WTC11 (cell line): ENCODE data around the gene PCDH9. TPM values are rescaled to one million over a fixed set of nuclear protein-coding genes. Genes with fewer than 3 reads are reported as not detected.

Experiments used
- ATAC-seq: fragments of 200-7000 bp; cut with Tn5 transposase; 2 replicates; pipeline ENCODE4 v1.10.0; 2021; ENCODE audit warnings: mild to moderate bottlenecking, moderate library complexity
- CTCF ChIA-PET: fragments of 300-600 bp; sonication (Branson Sonifier 250); formaldehyde crosslinking; loops from one replicate; lab custom pipeline; 2021; ENCODE audit warnings: antibody characterized with exemption; lab: Charles Lee
- POLR2A ChIA-PET: fragments of 350-600 bp; sonication (Branson Sonifier 250); formaldehyde crosslinking; loops from one replicate; lab custom pipeline; 2021; ENCODE audit warnings: antibody characterized with exemption; lab: Charles Lee
- DNase-seq: peaks from one replicate; pipeline ENCODE4 v3.0.0; 2021; ENCODE audit warnings: low spot score
- H3K27ac Mint-ChIP-seq: 2 replicates; pipeline ENCODE4 v1.8.0; 2021; ENCODE audit warnings: mixed read lengths
- H3K27me3 Mint-ChIP-seq: 2 replicates; pipeline ENCODE4 v1.8.0; 2021; ENCODE audit warnings: low read depth, mild to moderate bottlenecking, moderate library complexity, mixed read lengths
- H3K36me3 Mint-ChIP-seq: 2 replicates; pipeline ENCODE4 v1.8.0; 2021; ENCODE audit warnings: mixed read lengths
- H3K4me1 Mint-ChIP-seq: 2 replicates; pipeline ENCODE4 v1.8.0; 2022; ENCODE audit warnings: mixed read lengths
- H3K4me3 Mint-ChIP-seq: 2 replicates; pipeline ENCODE4 v1.8.0; 2021; ENCODE audit warnings: mild to moderate bottlenecking, moderate library complexity, mixed read lengths
- H3K9me3 Mint-ChIP-seq: 2 replicates; pipeline ENCODE4 v1.8.0; 2021; ENCODE audit warnings: mixed read lengths
- ESRRA ChIP-seq: sonication (generic); formaldehyde crosslinking; IDR thresholded peaks from 2 replicates; pipeline ENCODE4 v1.8.1; 2022; ENCODE audit warnings: mild to moderate bottlenecking, missing genetic modification reagents, borderline replicate concordance
- FOXJ3 ChIP-seq: sonication (generic); formaldehyde crosslinking; IDR thresholded peaks from 2 replicates; pipeline ENCODE4 v1.9.0; 2021; ENCODE audit warnings: missing genetic modification reagents, mild to moderate bottlenecking, borderline replicate concordance
- NFATC4 ChIP-seq: fragments of 250-450 bp; sonication (Bioruptor Pico); IDR thresholded peaks from 2 replicates; pipeline ENCODE4 v1.9.0; 2021; ENCODE audit warnings: mild to moderate bottlenecking
- SMAD4 ChIP-seq: sonication (generic); formaldehyde crosslinking; IDR thresholded peaks from 2 replicates; pipeline ENCODE4 v1.8.0; 2022; ENCODE audit warnings: mild to moderate bottlenecking, missing genetic modification reagents
- TCF7 ChIP-seq: sonication (generic); formaldehyde crosslinking; IDR thresholded peaks from 2 replicates; pipeline ENCODE4 v1.8.0; 2022; ENCODE audit warnings: mild to moderate bottlenecking, low read depth, missing genetic modification reagents, moderate library complexity
- ZBTB21 ChIP-seq: sonication (generic); formaldehyde crosslinking; IDR thresholded peaks from 2 replicates; pipeline ENCODE4 v1.8.1; 2023; ENCODE audit warnings: mild to moderate bottlenecking, missing genetic modification reagents, borderline replicate concordance
- ZNF263 ChIP-seq: sonication (generic); formaldehyde crosslinking; IDR thresholded peaks from 2 replicates; pipeline ENCODE4 v1.8.1; 2022; ENCODE audit warnings: low read depth, mild to moderate bottlenecking, moderate library complexity, missing genetic modification reagents
- ZNF317 ChIP-seq: sonication (generic); formaldehyde crosslinking; IDR thresholded peaks from 2 replicates; pipeline ENCODE4 v1.8.1; 2023; ENCODE audit warnings: low read depth, mild to moderate bottlenecking, moderate library complexity, missing genetic modification reagents, borderline replicate concordance
- total RNA-seq: library from RNA; stranded (reverse); gene quantifications from 3 replicates; pipeline ENCODE4 v1.2.3, GENCODE V29; 2021
- TF ChIP-seq, protein P1 (sequence below): sonication (generic); formaldehyde crosslinking; IDR thresholded peaks from 2 replicates; pipeline ENCODE4 v1.8.0; 2022; ENCODE audit warnings: missing genetic modification reagents
- TF ChIP-seq, protein P2 (sequence below): sonication (generic); formaldehyde crosslinking; IDR thresholded peaks from 2 replicates; pipeline ENCODE4 v1.8.0; 2023; ENCODE audit warnings: missing genetic modification reagents, mild to moderate bottlenecking, borderline replicate concordance
- TF ChIP-seq, protein P3 (sequence below): sonication (generic); formaldehyde crosslinking; IDR thresholded peaks from 2 replicates; pipeline ENCODE4 v1.8.1; 2023; ENCODE audit warnings: mild to moderate bottlenecking, missing genetic modification reagents, moderate library complexity
- TF ChIP-seq, protein P4 (sequence below): sonication (generic); formaldehyde crosslinking; IDR thresholded peaks from 2 replicates; pipeline ENCODE4 v1.8.1; 2023; ENCODE audit warnings: mild to moderate bottlenecking, moderate library complexity, missing genetic modification reagents
- TF ChIP-seq, protein P5 (sequence below): sonication (generic); formaldehyde crosslinking; IDR thresholded peaks from 2 replicates; pipeline ENCODE4 v1.8.0; 2023; ENCODE audit warnings: mild to moderate bottlenecking, missing genetic modification reagents
- TF ChIP-seq, protein P6 (sequence below): fragments of 250-450 bp; sonication (Bioruptor Pico); IDR thresholded peaks from 2 replicates; pipeline ENCODE4 v1.9.0; 2021; ENCODE audit warnings: moderate library complexity, mild to moderate bottlenecking, inconsistent platforms, borderline replicate concordance
- TF ChIP-seq, protein P7 (sequence below): sonication (generic); formaldehyde crosslinking; IDR thresholded peaks from 2 replicates; pipeline ENCODE4 v1.8.1; 2023; ENCODE audit warnings: mild to moderate bottlenecking, missing genetic modification reagents
- TF ChIP-seq, protein P8 (sequence below): fragments of 250-450 bp; sonication (Bioruptor Pico); IDR thresholded peaks from 2 replicates; pipeline ENCODE4 v1.8.0; 2021; ENCODE audit warnings: mild to moderate bottlenecking

Gene PCDH9
- total RNA-seq, 1 experiment from 2014 or later, result 0.48 TPM

DNA sequence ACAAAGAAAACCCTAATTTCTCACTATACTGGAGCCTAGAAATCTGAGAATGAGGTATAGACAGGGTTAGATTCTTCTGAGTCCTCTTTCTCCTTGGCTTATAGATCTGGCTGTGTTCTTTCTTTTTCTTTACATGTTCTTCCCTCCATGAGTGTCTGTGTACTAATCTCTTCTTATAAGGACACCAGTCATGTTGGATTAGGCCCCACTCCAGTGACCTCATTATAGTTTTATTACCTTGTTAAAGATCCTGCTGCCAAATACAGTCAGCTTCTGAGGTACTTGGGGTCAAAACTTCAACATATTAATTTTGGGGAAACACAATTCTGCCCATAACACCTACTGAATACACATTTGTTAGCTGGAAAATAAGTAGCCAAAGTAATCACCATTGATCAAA lies 302.6 kb downstream of the PCDH9 start (continued):
- TF ChIP-seq, protein P1, sequence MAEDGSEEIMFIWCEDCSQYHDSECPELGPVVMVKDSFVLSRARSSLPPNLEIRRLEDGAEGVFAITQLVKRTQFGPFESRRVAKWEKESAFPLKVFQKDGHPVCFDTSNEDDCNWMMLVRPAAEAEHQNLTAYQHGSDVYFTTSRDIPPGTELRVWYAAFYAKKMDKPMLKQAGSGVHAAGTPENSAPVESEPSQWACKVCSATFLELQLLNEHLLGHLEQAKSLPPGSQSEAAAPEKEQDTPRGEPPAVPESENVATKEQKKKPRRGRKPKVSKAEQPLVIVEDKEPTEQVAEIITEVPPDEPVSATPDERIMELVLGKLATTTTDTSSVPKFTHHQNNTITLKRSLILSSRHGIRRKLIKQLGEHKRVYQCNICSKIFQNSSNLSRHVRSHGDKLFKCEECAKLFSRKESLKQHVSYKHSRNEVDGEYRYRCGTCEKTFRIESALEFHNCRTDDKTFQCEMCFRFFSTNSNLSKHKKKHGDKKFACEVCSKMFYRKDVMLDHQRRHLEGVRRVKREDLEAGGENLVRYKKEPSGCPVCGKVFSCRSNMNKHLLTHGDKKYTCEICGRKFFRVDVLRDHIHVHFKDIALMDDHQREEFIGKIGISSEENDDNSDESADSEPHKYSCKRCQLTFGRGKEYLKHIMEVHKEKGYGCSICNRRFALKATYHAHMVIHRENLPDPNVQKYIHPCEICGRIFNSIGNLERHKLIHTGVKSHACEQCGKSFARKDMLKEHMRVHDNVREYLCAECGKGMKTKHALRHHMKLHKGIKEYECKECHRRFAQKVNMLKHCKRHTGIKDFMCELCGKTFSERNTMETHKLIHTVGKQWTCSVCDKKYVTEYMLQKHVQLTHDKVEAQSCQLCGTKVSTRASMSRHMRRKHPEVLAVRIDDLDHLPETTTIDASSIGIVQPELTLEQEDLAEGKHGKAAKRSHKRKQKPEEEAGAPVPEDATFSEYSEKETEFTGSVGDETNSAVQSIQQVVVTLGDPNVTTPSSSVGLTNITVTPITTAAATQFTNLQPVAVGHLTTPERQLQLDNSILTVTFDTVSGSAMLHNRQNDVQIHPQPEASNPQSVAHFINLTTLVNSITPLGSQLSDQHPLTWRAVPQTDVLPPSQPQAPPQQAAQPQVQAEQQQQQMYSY, result no peak
- no peak for TF ChIP-seq ZNF263 (CRISPR knock-in tag)
- TF ChIP-seq, protein P2, sequence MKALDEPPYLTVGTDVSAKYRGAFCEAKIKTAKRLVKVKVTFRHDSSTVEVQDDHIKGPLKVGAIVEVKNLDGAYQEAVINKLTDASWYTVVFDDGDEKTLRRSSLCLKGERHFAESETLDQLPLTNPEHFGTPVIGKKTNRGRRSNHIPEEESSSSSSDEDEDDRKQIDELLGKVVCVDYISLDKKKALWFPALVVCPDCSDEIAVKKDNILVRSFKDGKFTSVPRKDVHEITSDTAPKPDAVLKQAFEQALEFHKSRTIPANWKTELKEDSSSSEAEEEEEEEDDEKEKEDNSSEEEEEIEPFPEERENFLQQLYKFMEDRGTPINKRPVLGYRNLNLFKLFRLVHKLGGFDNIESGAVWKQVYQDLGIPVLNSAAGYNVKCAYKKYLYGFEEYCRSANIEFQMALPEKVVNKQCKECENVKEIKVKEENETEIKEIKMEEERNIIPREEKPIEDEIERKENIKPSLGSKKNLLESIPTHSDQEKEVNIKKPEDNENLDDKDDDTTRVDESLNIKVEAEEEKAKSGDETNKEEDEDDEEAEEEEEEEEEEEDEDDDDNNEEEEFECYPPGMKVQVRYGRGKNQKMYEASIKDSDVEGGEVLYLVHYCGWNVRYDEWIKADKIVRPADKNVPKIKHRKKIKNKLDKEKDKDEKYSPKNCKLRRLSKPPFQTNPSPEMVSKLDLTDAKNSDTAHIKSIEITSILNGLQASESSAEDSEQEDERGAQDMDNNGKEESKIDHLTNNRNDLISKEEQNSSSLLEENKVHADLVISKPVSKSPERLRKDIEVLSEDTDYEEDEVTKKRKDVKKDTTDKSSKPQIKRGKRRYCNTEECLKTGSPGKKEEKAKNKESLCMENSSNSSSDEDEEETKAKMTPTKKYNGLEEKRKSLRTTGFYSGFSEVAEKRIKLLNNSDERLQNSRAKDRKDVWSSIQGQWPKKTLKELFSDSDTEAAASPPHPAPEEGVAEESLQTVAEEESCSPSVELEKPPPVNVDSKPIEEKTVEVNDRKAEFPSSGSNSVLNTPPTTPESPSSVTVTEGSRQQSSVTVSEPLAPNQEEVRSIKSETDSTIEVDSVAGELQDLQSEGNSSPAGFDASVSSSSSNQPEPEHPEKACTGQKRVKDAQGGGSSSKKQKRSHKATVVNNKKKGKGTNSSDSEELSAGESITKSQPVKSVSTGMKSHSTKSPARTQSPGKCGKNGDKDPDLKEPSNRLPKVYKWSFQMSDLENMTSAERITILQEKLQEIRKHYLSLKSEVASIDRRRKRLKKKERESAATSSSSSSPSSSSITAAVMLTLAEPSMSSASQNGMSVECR, result no peak
- TF ChIP-seq, protein P3, sequence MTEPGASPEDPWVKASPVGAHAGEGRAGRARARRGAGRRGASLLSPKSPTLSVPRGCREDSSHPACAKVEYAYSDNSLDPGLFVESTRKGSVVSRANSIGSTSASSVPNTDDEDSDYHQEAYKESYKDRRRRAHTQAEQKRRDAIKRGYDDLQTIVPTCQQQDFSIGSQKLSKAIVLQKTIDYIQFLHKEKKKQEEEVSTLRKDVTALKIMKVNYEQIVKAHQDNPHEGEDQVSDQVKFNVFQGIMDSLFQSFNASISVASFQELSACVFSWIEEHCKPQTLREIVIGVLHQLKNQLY, result no peak
- no peak for TF ChIP-seq NFATC4 (CRISPR knock-in tag)
- TF ChIP-seq, protein P4, sequence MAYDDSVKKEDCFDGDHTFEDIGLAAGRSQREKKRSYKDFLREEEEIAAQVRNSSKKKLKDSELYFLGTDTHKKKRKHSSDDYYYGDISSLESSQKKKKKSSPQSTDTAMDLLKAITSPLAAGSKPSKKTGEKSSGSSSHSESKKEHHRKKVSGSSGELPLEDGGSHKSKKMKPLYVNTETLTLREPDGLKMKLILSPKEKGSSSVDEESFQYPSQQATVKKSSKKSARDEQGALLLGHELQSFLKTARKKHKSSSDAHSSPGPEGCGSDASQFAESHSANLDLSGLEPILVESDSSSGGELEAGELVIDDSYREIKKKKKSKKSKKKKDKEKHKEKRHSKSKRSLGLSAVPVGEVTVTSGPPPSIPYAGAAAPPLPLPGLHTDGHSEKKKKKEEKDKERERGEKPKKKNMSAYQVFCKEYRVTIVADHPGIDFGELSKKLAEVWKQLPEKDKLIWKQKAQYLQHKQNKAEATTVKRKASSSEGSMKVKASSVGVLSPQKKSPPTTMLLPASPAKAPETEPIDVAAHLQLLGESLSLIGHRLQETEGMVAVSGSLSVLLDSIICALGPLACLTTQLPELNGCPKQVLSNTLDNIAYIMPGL (CRISPR knock-in tag), result no peak
- TF ChIP-seq ZNF317 (CRISPR knock-in tag), result no peak
- TF ChIP-seq, protein P5, sequence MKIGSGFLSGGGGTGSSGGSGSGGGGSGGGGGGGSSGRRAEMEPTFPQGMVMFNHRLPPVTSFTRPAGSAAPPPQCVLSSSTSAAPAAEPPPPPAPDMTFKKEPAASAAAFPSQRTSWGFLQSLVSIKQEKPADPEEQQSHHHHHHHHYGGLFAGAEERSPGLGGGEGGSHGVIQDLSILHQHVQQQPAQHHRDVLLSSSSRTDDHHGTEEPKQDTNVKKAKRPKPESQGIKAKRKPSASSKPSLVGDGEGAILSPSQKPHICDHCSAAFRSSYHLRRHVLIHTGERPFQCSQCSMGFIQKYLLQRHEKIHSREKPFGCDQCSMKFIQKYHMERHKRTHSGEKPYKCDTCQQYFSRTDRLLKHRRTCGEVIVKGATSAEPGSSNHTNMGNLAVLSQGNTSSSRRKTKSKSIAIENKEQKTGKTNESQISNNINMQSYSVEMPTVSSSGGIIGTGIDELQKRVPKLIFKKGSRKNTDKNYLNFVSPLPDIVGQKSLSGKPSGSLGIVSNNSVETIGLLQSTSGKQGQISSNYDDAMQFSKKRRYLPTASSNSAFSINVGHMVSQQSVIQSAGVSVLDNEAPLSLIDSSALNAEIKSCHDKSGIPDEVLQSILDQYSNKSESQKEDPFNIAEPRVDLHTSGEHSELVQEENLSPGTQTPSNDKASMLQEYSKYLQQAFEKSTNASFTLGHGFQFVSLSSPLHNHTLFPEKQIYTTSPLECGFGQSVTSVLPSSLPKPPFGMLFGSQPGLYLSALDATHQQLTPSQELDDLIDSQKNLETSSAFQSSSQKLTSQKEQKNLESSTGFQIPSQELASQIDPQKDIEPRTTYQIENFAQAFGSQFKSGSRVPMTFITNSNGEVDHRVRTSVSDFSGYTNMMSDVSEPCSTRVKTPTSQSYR, result no peak
- TF ChIP-seq ZBTB21 (CRISPR knock-in tag), result no peak
- no peak for TF ChIP-seq ESRRA (CRISPR knock-in tag)
- TF ChIP-seq FOXJ3 (CRISPR knock-in tag), result no peak

DNA sequence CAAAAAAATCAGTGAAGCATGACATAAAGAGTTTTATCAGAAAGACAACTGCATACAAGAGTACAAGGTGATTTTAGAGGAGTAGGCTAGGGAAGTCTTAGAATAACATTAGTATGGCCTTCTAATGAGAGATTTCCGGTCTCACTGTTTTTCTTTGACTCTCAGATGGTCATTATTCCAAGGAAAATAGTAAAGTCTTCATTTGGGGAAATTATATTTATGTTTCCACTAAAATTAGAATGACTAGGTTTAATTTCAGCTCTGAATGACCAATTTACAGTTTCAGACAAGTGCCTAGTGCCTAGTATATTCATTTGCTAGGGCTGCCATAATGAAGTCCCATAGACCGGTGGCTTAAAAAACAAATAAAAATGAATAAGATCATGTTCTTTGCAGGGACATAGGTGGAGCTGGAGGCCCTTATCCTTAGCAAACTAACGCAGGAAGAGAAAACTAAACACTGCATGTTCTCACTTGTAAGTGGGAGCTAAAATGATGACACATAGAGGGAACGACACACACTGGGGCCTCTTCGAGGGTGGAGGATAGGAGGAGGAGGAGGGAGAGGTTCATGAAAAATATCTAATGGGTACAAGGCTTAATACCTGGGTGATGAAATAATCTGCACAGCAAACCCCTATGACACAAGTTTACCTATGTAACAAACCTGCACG lies 303.1 kb downstream of the PCDH9 start:
- H3K4me3 Mint-ChIP-seq, result no peak overlapping the region
- H3K36me3 Mint-ChIP-seq, result no peaks in the 10 kb centered on the region
- DNase-seq (no peak), ATAC-seq (peak; percentile 16; the same call in 1 of the 2 replicates)
- H3K4me1 Mint-ChIP-seq, result peaks cover 15% of the 10 kb centered on the region
- CTCF ChIA-PET, result interaction anchor here (1.5 kb wide), 1 partner anchor 67 kb away, joined by 4 read pairs; no protein-coding TSS in a partner anchor
- no peaks in the 10 kb centered on the region for H3K27me3 Mint-ChIP-seq
- no peak overlapping the region for H3K27ac Mint-ChIP-seq
- H3K9me3 Mint-ChIP-seq, result no peaks in the 10 kb centered on the region
- POLR2A ChIA-PET, result no interaction called here
- TF ChIP-seq, protein P6, sequence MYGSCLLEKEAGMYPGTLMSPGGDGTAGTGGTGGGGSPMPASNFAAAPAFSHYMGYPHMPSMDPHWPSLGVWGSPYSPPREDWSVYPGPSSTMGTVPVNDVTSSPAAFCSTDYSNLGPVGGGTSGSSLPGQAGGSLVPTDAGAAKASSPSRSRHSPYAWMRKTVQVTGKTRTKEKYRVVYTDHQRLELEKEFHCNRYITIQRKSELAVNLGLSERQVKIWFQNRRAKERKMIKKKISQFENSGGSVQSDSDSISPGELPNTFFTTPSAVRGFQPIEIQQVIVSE (CRISPR knock-in tag), result no peak
- TF ChIP-seq TCF7, result no peak
- TF ChIP-seq ZNF263 (CRISPR knock-in tag), result no peak
- TF ChIP-seq SMAD4, result no peak
- TF ChIP-seq, protein P7, sequence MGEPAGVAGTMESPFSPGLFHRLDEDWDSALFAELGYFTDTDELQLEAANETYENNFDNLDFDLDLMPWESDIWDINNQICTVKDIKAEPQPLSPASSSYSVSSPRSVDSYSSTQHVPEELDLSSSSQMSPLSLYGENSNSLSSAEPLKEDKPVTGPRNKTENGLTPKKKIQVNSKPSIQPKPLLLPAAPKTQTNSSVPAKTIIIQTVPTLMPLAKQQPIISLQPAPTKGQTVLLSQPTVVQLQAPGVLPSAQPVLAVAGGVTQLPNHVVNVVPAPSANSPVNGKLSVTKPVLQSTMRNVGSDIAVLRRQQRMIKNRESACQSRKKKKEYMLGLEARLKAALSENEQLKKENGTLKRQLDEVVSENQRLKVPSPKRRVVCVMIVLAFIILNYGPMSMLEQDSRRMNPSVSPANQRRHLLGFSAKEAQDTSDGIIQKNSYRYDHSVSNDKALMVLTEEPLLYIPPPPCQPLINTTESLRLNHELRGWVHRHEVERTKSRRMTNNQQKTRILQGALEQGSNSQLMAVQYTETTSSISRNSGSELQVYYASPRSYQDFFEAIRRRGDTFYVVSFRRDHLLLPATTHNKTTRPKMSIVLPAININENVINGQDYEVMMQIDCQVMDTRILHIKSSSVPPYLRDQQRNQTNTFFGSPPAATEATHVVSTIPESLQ, result no peak
- TF ChIP-seq, protein P8, sequence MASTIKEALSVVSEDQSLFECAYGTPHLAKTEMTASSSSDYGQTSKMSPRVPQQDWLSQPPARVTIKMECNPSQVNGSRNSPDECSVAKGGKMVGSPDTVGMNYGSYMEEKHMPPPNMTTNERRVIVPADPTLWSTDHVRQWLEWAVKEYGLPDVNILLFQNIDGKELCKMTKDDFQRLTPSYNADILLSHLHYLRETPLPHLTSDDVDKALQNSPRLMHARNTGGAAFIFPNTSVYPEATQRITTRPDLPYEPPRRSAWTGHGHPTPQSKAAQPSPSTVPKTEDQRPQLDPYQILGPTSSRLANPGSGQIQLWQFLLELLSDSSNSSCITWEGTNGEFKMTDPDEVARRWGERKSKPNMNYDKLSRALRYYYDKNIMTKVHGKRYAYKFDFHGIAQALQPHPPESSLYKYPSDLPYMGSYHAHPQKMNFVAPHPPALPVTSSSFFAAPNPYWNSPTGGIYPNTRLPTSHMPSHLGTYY (CRISPR knock-in tag), result no peak
